Measurements from ENCODE around the gene USP13. TPM values are rescaled to one million over a fixed set of nuclear protein-coding genes. Genes with fewer than 3 reads are reported as not detected.

USP13 gene
- total and polyA plus RNA-seq, 2 of the 4 experiments (the other 2 are of a cell fraction), result 9.2 to 18.1 TPM

DNA sequence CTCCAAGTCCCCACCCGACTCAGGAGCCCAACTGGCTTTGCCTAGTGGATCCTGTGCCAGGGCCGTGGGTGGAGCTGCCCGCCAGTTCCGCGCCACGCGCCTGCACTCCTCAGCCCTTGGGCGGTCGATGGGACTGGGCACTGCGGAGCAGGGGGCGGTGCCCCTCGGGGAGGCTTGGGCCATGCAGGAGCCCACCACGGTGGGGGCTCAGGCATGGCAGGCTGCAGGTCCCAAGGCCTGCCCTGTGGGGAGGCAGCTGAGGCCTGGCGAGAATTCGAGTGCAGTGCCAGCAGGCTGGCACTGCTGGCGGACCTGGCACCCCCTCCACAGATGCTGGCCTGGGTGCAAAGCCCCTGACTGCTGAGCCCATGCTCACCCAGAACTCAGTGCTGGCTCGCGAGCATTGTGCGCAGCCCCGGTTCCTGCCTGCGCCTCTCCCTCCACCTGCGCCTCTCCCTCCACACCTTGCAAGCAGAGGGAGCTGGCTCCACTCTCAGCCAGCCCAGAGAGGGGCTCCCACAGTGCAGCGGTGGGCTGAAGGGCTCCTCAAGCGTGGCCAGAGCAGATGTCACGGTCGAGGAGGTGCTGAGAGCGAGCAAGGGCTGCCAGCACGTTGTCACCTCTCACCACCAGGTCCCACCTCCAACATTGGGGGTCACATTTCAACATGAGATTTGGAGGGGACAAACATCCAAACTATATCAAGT is 122.7 kb downstream of the USP13 start:
- intact Hi-C loops (cut with micrococcal nuclease), result no loop called here
- no peak overlapping the region for H2AK5ac ChIP-seq (ENCODE audit: low read depth, low read length)
- peaks cover 1% of the 10 kb centered on the region; the same call in 1 of the 2 replicates for H3K9me3 ChIP-seq (ENCODE audit: control insufficient read depth, insufficient read depth, low read length)
- TF ChIP-seq SMC3 (IDR thresholded peaks at IDR 0.05; ENCODE audit: low read depth, low read length), result no peak
- no peak for TF ChIP-seq MXI1 (IDR thresholded peaks at IDR 0.05; ENCODE audit: borderline replicate concordance, low read depth, low read length)
- TF ChIP-seq, protein P1, sequence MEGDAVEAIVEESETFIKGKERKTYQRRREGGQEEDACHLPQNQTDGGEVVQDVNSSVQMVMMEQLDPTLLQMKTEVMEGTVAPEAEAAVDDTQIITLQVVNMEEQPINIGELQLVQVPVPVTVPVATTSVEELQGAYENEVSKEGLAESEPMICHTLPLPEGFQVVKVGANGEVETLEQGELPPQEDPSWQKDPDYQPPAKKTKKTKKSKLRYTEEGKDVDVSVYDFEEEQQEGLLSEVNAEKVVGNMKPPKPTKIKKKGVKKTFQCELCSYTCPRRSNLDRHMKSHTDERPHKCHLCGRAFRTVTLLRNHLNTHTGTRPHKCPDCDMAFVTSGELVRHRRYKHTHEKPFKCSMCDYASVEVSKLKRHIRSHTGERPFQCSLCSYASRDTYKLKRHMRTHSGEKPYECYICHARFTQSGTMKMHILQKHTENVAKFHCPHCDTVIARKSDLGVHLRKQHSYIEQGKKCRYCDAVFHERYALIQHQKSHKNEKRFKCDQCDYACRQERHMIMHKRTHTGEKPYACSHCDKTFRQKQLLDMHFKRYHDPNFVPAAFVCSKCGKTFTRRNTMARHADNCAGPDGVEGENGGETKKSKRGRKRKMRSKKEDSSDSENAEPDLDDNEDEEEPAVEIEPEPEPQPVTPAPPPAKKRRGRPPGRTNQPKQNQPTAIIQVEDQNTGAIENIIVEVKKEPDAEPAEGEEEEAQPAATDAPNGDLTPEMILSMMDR (conservative IDR thresholded peaks at IDR 0.05; ENCODE audit: low read depth, low read length), result no peak
- TF ChIP-seq, protein P2, sequence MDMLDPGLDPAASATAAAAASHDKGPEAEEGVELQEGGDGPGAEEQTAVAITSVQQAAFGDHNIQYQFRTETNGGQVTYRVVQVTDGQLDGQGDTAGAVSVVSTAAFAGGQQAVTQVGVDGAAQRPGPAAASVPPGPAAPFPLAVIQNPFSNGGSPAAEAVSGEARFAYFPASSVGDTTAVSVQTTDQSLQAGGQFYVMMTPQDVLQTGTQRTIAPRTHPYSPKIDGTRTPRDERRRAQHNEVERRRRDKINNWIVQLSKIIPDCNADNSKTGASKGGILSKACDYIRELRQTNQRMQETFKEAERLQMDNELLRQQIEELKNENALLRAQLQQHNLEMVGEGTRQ (IDR thresholded peaks at IDR 0.05; ENCODE audit: low read depth, low read length), result no peak
- no peak for TF ChIP-seq POLR2A (IDR thresholded peaks at IDR 0.05; ENCODE audit: low read depth, low read length)
- no peak for TF ChIP-seq RCOR1 (IDR thresholded peaks at IDR 0.05; ENCODE audit: insufficient replicate concordance, low read length)
- no peak for TF ChIP-seq NFE2L2 (IDR thresholded peaks at IDR 0.05; ENCODE audit: low read depth, low read length)
- no peak for TF ChIP-seq MAZ (IDR thresholded peaks at IDR 0.05; ENCODE audit: borderline replicate concordance, low read depth, low read length)
- no peak for TF ChIP-seq MAFK (IDR thresholded peaks at IDR 0.05; ENCODE audit: low read depth, low read length)
- H2AK9ac ChIP-seq (replicated peaks; ENCODE audit: low read depth, low read length, poor library complexity), result no peak overlapping the region
- no peaks in the 10 kb centered on the region for H3K4me1 ChIP-seq (ENCODE audit: control insufficient read depth, insufficient read depth, low read length)
- peaks cover 11% of the 10 kb centered on the region; the same call in 1 of the 2 replicates for H3K36me3 ChIP-seq (ENCODE audit: control insufficient read depth, insufficient read depth, low read length)
- H3K27me3 ChIP-seq (ENCODE audit: control insufficient read depth, insufficient read depth, low read length), result no peaks in the 10 kb centered on the region
- H3K9me1 ChIP-seq (ENCODE audit: insufficient read depth, low read length), result peaks cover 3% of the 10 kb centered on the region; the same call in 1 of the 2 replicates
- dilution Hi-C loops (cut with HindIII; ENCODE audit: low sequenced_read_pairs, unreplicated experiment), result no loop called here
- H3K18ac ChIP-seq (ENCODE audit: low read depth, low read length), result no peak overlapping the region
- no peak overlapping the region for H2BK15ac ChIP-seq (ENCODE audit: low read depth, low read length)
- H3K4me2 ChIP-seq (ENCODE audit: low read depth, low read length), result no peak overlapping the region
- no peak overlapping the region for H3K23ac ChIP-seq (ENCODE audit: low read depth, low read length)
- H2BK5ac ChIP-seq (ENCODE audit: low read depth, low read length, poor library complexity, severe bottlenecking), result no peak overlapping the region
- no peaks in the 10 kb centered on the region for H4K20me1 ChIP-seq (ENCODE audit: insufficient read depth, low read length)
- ChIA-PET CTCF (no interaction called here), POLR2A (ENCODE audit: unreplicated experiment) (no interaction called here)
- in situ Hi-C loops (cut with MboI; ENCODE audit: low sequenced_read_pairs), result no loop called here
- no peak overlapping the region for H3K4me3 ChIP-seq (ENCODE audit: insufficient read depth, low read depth, low read length)
- H3K9ac ChIP-seq (ENCODE audit: low read depth, low read length), result no peak overlapping the region
- no peak overlapping the region for H2BK20ac ChIP-seq (ENCODE audit: low read depth, low read length)
- BruUV-seq (replicated peaks), result no TSS peak
- no peak overlapping the region for H4K5ac ChIP-seq (ENCODE audit: low read depth, low read length)
- ATAC-seq (ENCODE audit: low read depth), result no peak
- H3K4ac ChIP-seq (ENCODE audit: low read depth, low read length), result no peak overlapping the region
- H3K79me1 ChIP-seq (ENCODE audit: low read depth in 1 of 2, low read length in 2 of 2), result peaks cover 0 to 4% of the 10 kb centered on the region in 2 experiments; a peak in 1 of 4 replicates
- H2AFZ ChIP-seq (replicated peaks; ENCODE audit: low read length, poor library complexity), result no peak overlapping the region
- H3K27ac ChIP-seq (ENCODE audit: insufficient read depth, low read length), result no peak overlapping the region
- 100% methylated on average over 2 of the region's 28 CpGs; no CpG with 5 or more reads in 1 of the 2 experiments for WGBS, 2 experiments (ENCODE audit: extremely low coverage in 2 of 2, insufficient read length in 1 of 2)
- DNase-seq, result no peak
- no peak overlapping the region for H3K14ac ChIP-seq (replicated peaks; ENCODE audit: low read depth, low read length)
- H2BK120ac ChIP-seq (ENCODE audit: low read depth, low read length), result no peak overlapping the region
- H4K8ac ChIP-seq (ENCODE audit: low read depth in 2 of 2, low read length in 2 of 2), result no peak overlapping the region
- no peak overlapping the region for H3K56ac ChIP-seq (ENCODE audit: extremely low read depth, insufficient read depth, low read length)
- no peak overlapping the region for H4K91ac ChIP-seq (ENCODE audit: insufficient read depth, low read depth, low read length)
